B cell (primary cell): Measurements from ENCODE around the gene ANKMY2. TPM values are rescaled to one million over a fixed set of nuclear protein-coding genes. Genes with fewer than 3 reads are reported as not detected.
"Not testable (repeated sequence)": the region's sequence is repeated elsewhere in the genome, so short reads cannot be mapped to it uniquely, and the experiment has no call there.

Experiments
- ATAC-seq: fragments of 200-7000 bp; cut with Tn5 transposase; one replicate; pipeline ENCODE4 v1.10.0; 2021; ENCODE audit warnings: low read depth, mild to moderate bottlenecking, moderate number of reproducible peaks, moderate library complexity
- CTCF ChIA-PET: fragments of 350-600 bp; sonication (Branson Sonifier 250); formaldehyde crosslinking; loops from one replicate; lab custom pipeline; 2021; ENCODE audit warnings: antibody characterized with exemption, inconsistent platforms; lab: Charles Lee
- POLR2A ChIA-PET: fragments of 350-600 bp; sonication (Branson Sonifier 250); formaldehyde crosslinking; loops from one replicate; lab custom pipeline; 2021; ENCODE audit warnings: antibody characterized with exemption; lab: Charles Lee
- DNase-seq: peaks from one replicate; pipeline ENCODE4 v3.0.0; 2013
- H2AFZ ChIP-seq: 2 replicates; pipeline ENCODE4 v1.6.1; 2012; ENCODE audit warnings: mild to moderate bottlenecking, low read depth, low read length; ENCODE audit not compliant: insufficient read depth, poor library complexity, severe bottlenecking
- H3K27ac ChIP-seq, 2 donors: 1 replicate in 1 of 2; 2 replicates in 1 of 2; pipeline ENCODE4 v1.5.1; 2012 to 2013; ENCODE audit warnings: low read length in 2 of 2, mild to moderate bottlenecking in 2 of 2, moderate library complexity in 1 of 2
- H3K27me3 ChIP-seq, 4 experiments: fragments of 200-600 bp in 1 of 4; sonication (generic) in 1 of 4; replicated peaks in 1 of 4; 1 replicate in 2 of 4; 2 replicates in 2 of 4; pipeline versions ENCODE4 v1.6.1 to v1.7.0; 2013 to 2016; ENCODE audit warnings: low read length in 3 of 4, mild to moderate bottlenecking in 2 of 4, mixed read lengths in 1 of 4, moderate library complexity in 1 of 4; ENCODE audit not compliant: insufficient read depth in 4 of 4, control insufficient read depth in 3 of 4; ENCODE audit errors: control extremely low read depth in 1 of 4
- H3K36me3 ChIP-seq, 2 experiments: replicated peaks in 1 of 2; 1 replicate in 1 of 2; 2 replicates in 1 of 2; pipeline versions ENCODE4 v1.6.1 to v1.7.1; 2013; ENCODE audit warnings: low read length in 1 of 2; ENCODE audit not compliant: insufficient read depth in 2 of 2, control insufficient read depth in 1 of 2; ENCODE audit errors: control extremely low read depth in 1 of 2, extremely low read depth in 1 of 2
- H3K4me1 ChIP-seq, 2 donors: fragments of 200-600 bp in 1 of 2; sonication (generic) in 1 of 2; 1 replicate in 1 of 2; 2 replicates in 1 of 2; pipeline versions ENCODE4 v1.5.1 to v1.6.1; 2013 to 2017; ENCODE audit warnings: low read length in 2 of 2; ENCODE audit not compliant: control insufficient read depth in 2 of 2, insufficient read depth in 2 of 2
- H3K4me2 ChIP-seq: replicated peaks from 2 replicates; pipeline ENCODE3; 2012; ENCODE audit warnings: mild to moderate bottlenecking, low read depth, low read length; ENCODE audit not compliant: poor library complexity, severe bottlenecking
- H3K4me3 ChIP-seq, 5 experiments: fragments of 200-600 bp in 1 of 5; sonication (generic) in 1 of 5; 1 replicate in 3 of 5; 2 replicates in 2 of 5; pipeline versions ENCODE4 v1.5.1 to v1.7.0; 2011 to 2016; ENCODE audit warnings: low read length in 4 of 5, mild to moderate bottlenecking in 4 of 5, low read depth in 2 of 5, control low read depth in 1 of 5, moderate library complexity in 1 of 5; ENCODE audit not compliant: insufficient read depth in 1 of 5; ENCODE audit errors: control extremely low read depth in 1 of 5, extremely low read depth in 1 of 5
- H3K79me2 ChIP-seq: fragments of 200-600 bp; sonication (generic); one replicate; pipeline ENCODE4 v1.6.0; 2016; ENCODE audit warnings: low read length; ENCODE audit not compliant: control insufficient read depth, insufficient read depth
- H3K9ac ChIP-seq: fragments of 200-600 bp; sonication (generic); 2 replicates; pipeline ENCODE4 v1.6.1; 2017; ENCODE audit warnings: mild to moderate bottlenecking, low read length, moderate library complexity
- H3K9me3 ChIP-seq, 3 donors: one replicate each; pipeline versions ENCODE4 v1.6.1 to v1.7.1; 2013; ENCODE audit warnings: low read length in 2 of 3; ENCODE audit not compliant: control insufficient read depth in 2 of 3, insufficient read depth in 1 of 3; ENCODE audit errors: control extremely low read depth in 1 of 3
- H4K20me1 ChIP-seq: 2 replicates; pipeline ENCODE4 v1.6.0; 2012; ENCODE audit warnings: mild to moderate bottlenecking, low read length; ENCODE audit not compliant: insufficient read depth, control insufficient read depth, poor library complexity, severe bottlenecking
- H3K27ac Mint-ChIP-seq: one replicate; pipeline ENCODE4 v1.8.0; 2021; ENCODE audit warnings: mixed read lengths
- H3K27me3 Mint-ChIP-seq: one replicate; pipeline ENCODE4 v1.8.0; 2021; ENCODE audit warnings: mixed read lengths
- H3K4me1 Mint-ChIP-seq: one replicate; pipeline ENCODE4 v1.8.0; 2021; ENCODE audit warnings: mixed read lengths
- H3K4me3 Mint-ChIP-seq: one replicate; pipeline ENCODE4 v1.8.0; 2021; ENCODE audit warnings: mixed read lengths
- H3K9me3 Mint-ChIP-seq: one replicate; pipeline ENCODE4 v1.8.0; 2022; ENCODE audit warnings: mixed read lengths; ENCODE audit not compliant: insufficient read depth
- CTCF ChIP-seq: fragments of 200-600 bp; IDR thresholded peaks from one replicate; pipeline ENCODE4 v1.8.0; 2022; ENCODE audit warnings: antibody characterized with exemption, mild to moderate bottlenecking
- EZH2 ChIP-seq: IDR thresholded peaks from 2 replicates; pipeline ENCODE4 v1.6.1; 2012; ENCODE audit warnings: borderline replicate concordance, low read depth, mild to moderate bottlenecking, moderate library complexity, low read length; ENCODE audit not compliant: insufficient read depth, poor library complexity, severe bottlenecking
- WGBS: methylation state at CpG from one replicate; pipeline ENCODE4 v1.1.5; 2013; ENCODE audit warnings: missing lambda C conversion rate; ENCODE audit not compliant: insufficient coverage; 5-methylcytosine and 5-hydroxymethylcytosine counted together
- intact Hi-C: fragments of 100-400 bp; cut with micrococcal nuclease; formaldehyde crosslinking; loops from one replicate; pipeline ENCODE4 v1.10.0; 2022
- polyA plus RNA-seq: library from polyadenylated mRNA; depleted of rRNA; stranded (reverse); fragments of >200 nt; gene quantifications from 2 replicates; pipeline ENCODE4 v1.2.3, GENCODE V29; 2012
- total RNA-seq, 2 donors: library from RNA; stranded (reverse); fragments of 120-200 nt in 1 of 2; gene quantifications; 1 replicate in 1 of 2; 2 replicates in 1 of 2; pipeline versions ENCODE4 v1.2.3 to v1.2.4, GENCODE V29; 2013 to 2022

ANKMY2 gene
- total and polyA plus RNA-seq, 2 donors (not counting 1 experiment from before 2014, with no cell fraction given) = 7.6 to 17.8 TPM

- H2AFZ ChIP-seq = no peak overlapping the region
- Mint-ChIP-seq H3K27ac (no peak overlapping the region), H3K9me3 (no peaks in the 10 kb centered on the region), H3K4me3 (no peak overlapping the region), H3K27me3 (no peaks in the 10 kb centered on the region), H3K4me1 (peaks cover 12% of the 10 kb centered on the region)
- H3K4me3 ChIP-seq = no peak overlapping the region
- POLR2A ChIA-PET = no interaction called here
- no peak for TF ChIP-seq EZH2
- TF ChIP-seq CTCF = no peak
- no peaks in the 10 kb centered on the region for H3K9me3 ChIP-seq
- intact Hi-C loops = no loop called here
- H3K79me2 ChIP-seq = peaks cover 48% of the 10 kb centered on the region
- no peak for ATAC-seq
- no peaks in the 10 kb centered on the region for H3K4me1 ChIP-seq
- no peaks in the 10 kb centered on the region for H3K36me3 ChIP-seq
- no peak overlapping the region for H3K4me2 ChIP-seq
- CTCF ChIA-PET = no interaction called here
- H3K27me3 ChIP-seq = no peaks in the 10 kb centered on the region
- peaks cover 25% of the 10 kb centered on the region for H4K20me1 ChIP-seq
- no peak for DNase-seq
- 83% methylated on average over 1 of the region's 5 CpGs for WGBS
- H3K27ac ChIP-seq = no peak overlapping the region
- no peak overlapping the region for H3K9ac ChIP-seq
Observed at GRCh38 chr7:16660702-16661464, 15.3 kb upstream of the ANKMY2 start.

- ATAC-seq, H3K36me3 ChIP-seq, H3K9me3 ChIP-seq, DNase-seq, H3K27ac Mint-ChIP-seq, H3K27ac ChIP-seq, H3K4me1 ChIP-seq, CTCF ChIA-PET, H2AFZ ChIP-seq, intact Hi-C loops, H3K27me3 Mint-ChIP-seq, H3K27me3 ChIP-seq, H3K9ac ChIP-seq, H3K9me3 Mint-ChIP-seq, H3K4me3 Mint-ChIP-seq, POLR2A ChIA-PET, H3K4me3 ChIP-seq, H3K4me2 ChIP-seq: not testable (repeated sequence)
- 100% methylated on average over 1 of the region's 8 CpGs for WGBS
- Histone ChIP-seq H3K79me2 (peaks cover 57% of the 10 kb centered on the region), H4K20me1 (peaks cover 25% of the 10 kb centered on the region)
- peaks cover 15% of the 10 kb centered on the region for H3K4me1 Mint-ChIP-seq
Observed at GRCh38 chr7:16659854-16660497, 14.4 kb upstream of the ANKMY2 start.
